GM12878 (cell line): ENCODE data around the gene OR52K1. TPM values are rescaled to one million over a fixed set of nuclear protein-coding genes. Genes with fewer than 3 reads are reported as not detected.

Source experiments
- ATAC-seq: fragments of 200-7000 bp; cut with Tn5 transposase; 3 replicates; pipeline ENCODE4 v1.9.1; 2020; ENCODE audit warnings: mild to moderate bottlenecking, moderate library complexity
- BruUV-seq: library from RNA; stranded (reverse); fragments of 400-500 nt; replicated peaks from 2 replicates; lab custom pipeline; 2021; lab: Mats Ljungman, UMichigan
- CTCF ChIA-PET: fragments of 300-600 bp; sonication (Branson Sonifier 250); formaldehyde crosslinking; extraction: SDS; loops from one replicate; lab custom pipeline; 2021; ENCODE audit warnings: inconsistent platforms; lab: Yijun Ruan, JAX
- POLR2A ChIA-PET: fragments of 350-600 bp; formaldehyde crosslinking; extraction: SDS; loops from one replicate; lab custom pipeline; 2021; ENCODE audit warnings: inconsistent platforms; lab: Charles Lee
- RAD21 ChIA-PET: fragments of 300-600 bp; sonication (Branson Sonifier 250); formaldehyde crosslinking; loops from one replicate; lab custom pipeline; 2023; ENCODE audit warnings: antibody characterized with exemption; ENCODE audit not compliant: unreplicated experiment; lab: Charles Lee
- SMC1A ChIA-PET: fragments of 300-600 bp; sonication (Branson Sonifier 250); formaldehyde crosslinking; loops from one replicate; lab custom pipeline; 2023; ENCODE audit not compliant: unreplicated experiment, uncharacterized antibody; lab: Charles Lee
- DNase-seq: peaks from one replicate; pipeline ENCODE4 v3.0.0-alpha.2; 2011; ENCODE audit warnings: low read depth, low spot score
- FAIRE-seq: peaks from 3 replicates; lab custom pipeline; 2011; peaks lifted over from hg19 to GRCh38; lab: Jason Lieb, UNC
- H2AFZ ChIP-seq: 2 replicates; pipeline ENCODE4 v1.6.0; 2011; ENCODE audit warnings: low read depth, low read length, control low read depth; ENCODE audit not compliant: control insufficient read depth
- H3K27ac ChIP-seq: 2 replicates; pipeline ENCODE4 v1.5.1; 2011; ENCODE audit warnings: control low read depth; ENCODE audit not compliant: control insufficient read depth, insufficient read depth
- H3K27me3 ChIP-seq, 2 experiments: replicated peaks in 1 of 2; 2 replicates each; pipeline versions ENCODE4 v1.6.0 to v1.6.1; 2011; ENCODE audit warnings: low read length in 1 of 2; ENCODE audit not compliant: control insufficient read depth in 2 of 2, insufficient read depth in 2 of 2
- H3K36me3 ChIP-seq, 2 experiments: 2 replicates each; pipeline ENCODE4 v1.5.1; 2011; ENCODE audit warnings: low read length in 1 of 2; ENCODE audit not compliant: control insufficient read depth in 2 of 2, insufficient read depth in 2 of 2
- H3K4me1 ChIP-seq: 2 replicates; pipeline ENCODE4 v1.6.1; 2011; ENCODE audit warnings: mild to moderate bottlenecking, low read length, moderate library complexity, mixed read lengths; ENCODE audit not compliant: control insufficient read depth, insufficient read depth
- H3K4me2 ChIP-seq: 2 replicates; pipeline ENCODE4 v1.6.0; 2011; ENCODE audit warnings: control low read depth; ENCODE audit not compliant: control insufficient read depth, insufficient read depth
- H3K4me3 ChIP-seq: fragments of 200-600 bp; sonication (generic); 2 replicates; pipeline ENCODE4 v1.5.1; 2016
- H3K79me2 ChIP-seq: 2 replicates; pipeline ENCODE4 v1.6.0; 2011; ENCODE audit warnings: low read length; ENCODE audit not compliant: control insufficient read depth, insufficient read depth
- H3K9ac ChIP-seq: 2 replicates; pipeline ENCODE4 v1.8.0; 2011; ENCODE audit warnings: low read length, control low read depth, mixed read lengths; ENCODE audit not compliant: control insufficient read depth, insufficient read depth
- H3K9me3 ChIP-seq: replicated peaks from 3 replicates; pipeline ENCODE4 v1.5.1; 2011; ENCODE audit warnings: mild to moderate bottlenecking, low read length; ENCODE audit not compliant: control insufficient read depth, insufficient read depth
- H4K20me1 ChIP-seq: 2 replicates; pipeline ENCODE4 v1.6.0; 2011; ENCODE audit not compliant: control insufficient read depth, insufficient read depth
- ETV6 ChIP-seq, 2 experiments: fragments of 450-650 bp in 1 of 2; IDR thresholded peaks in 1 of 2; conservative IDR thresholded peaks in 1 of 2; 2 replicates each; pipeline ENCODE4 v1.6.1; 2014; ENCODE audit warnings: antibody characterized with exemption in 1 of 2, borderline replicate concordance in 1 of 2, low read depth in 1 of 2, mild to moderate bottlenecking in 1 of 2, moderate library complexity in 1 of 2
- NR2F1 ChIP-seq: fragments of 450-650 bp; conservative IDR thresholded peaks from 2 replicates; pipeline ENCODE4 v1.6.1; 2017; ENCODE audit warnings: mild to moderate bottlenecking
- PRDM15 ChIP-seq: fragments of 450-650 bp; formaldehyde crosslinking; IDR thresholded peaks from 2 replicates; pipeline ENCODE4 v1.4.0; 2020; ENCODE audit warnings: mild to moderate bottlenecking, moderate library complexity
- SPI1 ChIP-seq: IDR thresholded peaks from 2 replicates; pipeline ENCODE4 v1.6.1; 2011; ENCODE audit warnings: low read depth, mild to moderate bottlenecking, low read length, moderate library complexity, borderline replicate concordance; ENCODE audit not compliant: insufficient read depth
- in situ Hi-C: fragments of 300-500 bp; cut with MboI; formaldehyde crosslinking; loops from 9 replicates; pipeline ENCODE4 v1.14.3; 2018; ENCODE audit warnings: mixed read lengths
- intact Hi-C: fragments of 100-400 bp; cut with micrococcal nuclease; formaldehyde crosslinking; loops from one replicate; pipeline ENCODE4 v1.14.2; 2022; ENCODE audit not compliant: unreplicated experiment
- polyA plus RNA-seq, 11 experiments: library from polyadenylated mRNA; depleted of rRNA in 4 of 11; unstranded in 6 of 11; stranded (reverse) in 5 of 11; fragments of >200 nt; fragmentation: Nextera tagmentation in 4 of 11; fragmentation: Illumina TruSeq in 1 of 11; extraction: Ambion mirVana in 4 of 11; extraction: Trizol in 1 of 11; gene quantifications; 1 replicate in 1 of 11; 2 replicates in 10 of 11; pipeline versions ENCODE4 v1.2.1 to v1.2.3, GENCODE V29; 2011 to 2016; ENCODE audit warnings: inconsistent platforms in 2 of 11, missing spikeins in 2 of 11, low read depth in 1 of 11
- total RNA-seq, 4 experiments: library from RNA; depleted of rRNA in 3 of 4; stranded (reverse); fragments of >200 nt in 3 of 4; fragmentation: Illumina TruSeq in 1 of 4; extraction: Trizol in 1 of 4; gene quantifications; 2 replicates each; pipeline versions ENCODE4 v1.2.1 to v1.2.3, GENCODE V29; 2013 to 2021

The OR52K1 gene
- total and polyA plus RNA-seq, 10 of the 15 experiments (the other 5 are each of a cell fraction or from before 2014, with no cell fraction given), result not detected

- no peak for TF ChIP-seq NR2F1
Measured at GRCh38 chr11:4453118-4453517, 29.3 kb upstream of the OR52K1 start (continued).

GRCh38 chr11:4454021-4454420 is 28.4 kb upstream of the OR52K1 start:
- FAIRE-seq, result no peak

More at GRCh38 chr11:4454021-4454420, 28.4 kb upstream of the OR52K1 start:
- Histone ChIP-seq H3K9ac (no peak overlapping the region), H3K9me3 (peaks cover 7% of the 10 kb centered on the region; the same call in 2 of the 3 replicates), H3K79me2 (no peaks in the 10 kb centered on the region), H3K4me1 (no peaks in the 10 kb centered on the region), H2AFZ (no peak overlapping the region), H3K27ac (no peak overlapping the region), H4K20me1 (no peaks in the 10 kb centered on the region), H3K36me3 (no peaks in the 10 kb centered on the region), H3K4me2 (no peak overlapping the region), H3K27me3 (no peaks in the 10 kb centered on the region; a peak in 1 of 4 replicates), H3K4me3 (no peak overlapping the region)
- CTCF ChIA-PET, result interaction anchor here (1.1 kb wide), 1 partner anchor 10 kb away, joined by 3 read pairs; no protein-coding TSS in a partner anchor
- SMC1A ChIA-PET, result no interaction called here
- in situ Hi-C loops, result no loop called here
- POLR2A ChIA-PET, result no interaction called here
- DNase-seq (no peak), ATAC-seq (no peak)
- intact Hi-C loops, result no loop called here
- BruUV-seq, result no TSS peak
- RAD21 ChIA-PET, result no interaction called here
- TF ChIP-seq PRDM15 (CRISPR knock-in tag), result no peak
- no peak for TF ChIP-seq SPI1
- no peak for TF ChIP-seq ETV6 (conservative IDR thresholded peaks at IDR 0.05 in 1 of 2, IDR thresholded peaks at IDR 0.05 in 1 of 2; ENCODE audit: borderline replicate concordance in 1 of 2, low read depth in 1 of 2)
